Endothelial cell of hepatic sinusoid (primary cell): ENCODE results near the gene CFAP299.

Source experiments
- in situ Hi-C: cut with HindIII; loops from 2 replicates; pipeline ENCODE4 v1.10.0; 2017; ENCODE audit warnings: low sequenced_read_pairs

CFAP299 gene

DNA sequence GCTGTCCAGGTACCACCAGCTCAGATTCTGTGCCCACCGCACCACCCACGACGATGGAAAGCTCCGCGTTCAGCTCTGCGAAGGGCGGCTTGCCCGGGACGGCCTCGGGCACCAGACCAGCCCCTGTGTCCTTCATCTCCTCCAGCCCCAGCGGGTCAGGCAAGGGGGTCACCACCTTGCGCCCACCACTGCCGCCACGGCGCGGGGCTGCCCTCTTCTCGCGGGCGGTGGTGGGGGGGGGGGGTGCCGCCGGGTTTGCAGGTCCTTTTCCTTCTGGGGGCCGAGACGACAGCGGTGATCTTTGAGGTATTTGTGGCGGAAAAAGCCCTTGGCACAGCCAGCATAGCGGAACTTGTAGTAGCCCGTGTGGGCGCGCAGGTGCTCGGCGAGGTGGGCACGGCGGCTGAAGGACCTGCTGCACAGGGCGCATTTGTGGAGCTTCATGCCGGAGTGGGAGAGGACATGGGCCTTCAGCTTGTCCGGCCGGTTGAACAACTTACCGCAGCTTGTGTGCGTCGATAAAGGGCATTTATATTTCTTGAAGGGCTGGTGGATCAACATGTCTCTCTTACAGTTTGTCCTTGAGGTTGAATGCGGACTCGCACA lies 50.9 kb downstream of the CFAP299 start:
- in situ Hi-C loops: no loop called here

DNA sequence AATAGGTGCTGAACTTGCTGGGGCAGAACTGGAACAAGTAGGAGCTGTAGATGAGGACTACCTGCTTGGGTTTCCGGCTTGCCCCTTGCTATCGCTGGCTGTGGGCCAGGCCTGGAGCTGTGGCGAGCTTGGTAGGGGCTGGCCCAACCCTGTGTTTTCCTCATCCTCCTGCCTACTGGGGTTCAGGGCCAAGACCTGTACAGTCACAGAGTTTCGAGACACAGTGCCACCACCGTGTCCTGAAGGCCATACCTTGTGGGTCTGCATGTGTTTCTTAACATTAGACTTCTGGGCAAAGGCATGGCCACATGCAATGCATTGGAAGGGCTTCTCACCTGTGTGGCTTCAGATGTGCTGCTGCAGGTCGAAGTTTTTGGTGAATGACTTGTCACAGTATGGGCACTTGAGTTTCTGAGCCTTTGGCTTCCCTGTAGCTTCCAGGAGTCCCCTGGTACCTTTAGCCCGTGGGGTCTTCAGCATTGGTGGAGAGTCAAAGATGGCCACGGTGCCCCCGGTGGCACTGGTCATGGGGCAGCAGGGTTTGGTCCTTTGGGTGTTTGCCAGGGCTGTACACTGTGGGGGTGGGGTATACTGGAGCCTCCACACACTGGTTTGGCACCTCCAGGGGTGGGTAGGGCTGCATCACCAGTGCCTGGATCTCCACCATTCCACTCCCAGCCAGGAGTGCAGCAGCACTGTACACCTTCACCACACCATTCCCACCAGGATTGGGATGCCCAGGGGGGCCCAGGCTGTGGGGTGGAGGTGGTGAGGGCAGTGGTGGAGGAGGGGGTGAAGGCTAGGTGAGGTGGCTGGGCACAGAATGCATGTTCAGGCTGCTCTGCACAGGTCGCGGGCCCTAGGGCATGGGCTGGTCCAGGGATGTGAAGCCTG lies 52.1 kb downstream of the CFAP299 start:
- in situ Hi-C loops: no loop called here

DNA sequence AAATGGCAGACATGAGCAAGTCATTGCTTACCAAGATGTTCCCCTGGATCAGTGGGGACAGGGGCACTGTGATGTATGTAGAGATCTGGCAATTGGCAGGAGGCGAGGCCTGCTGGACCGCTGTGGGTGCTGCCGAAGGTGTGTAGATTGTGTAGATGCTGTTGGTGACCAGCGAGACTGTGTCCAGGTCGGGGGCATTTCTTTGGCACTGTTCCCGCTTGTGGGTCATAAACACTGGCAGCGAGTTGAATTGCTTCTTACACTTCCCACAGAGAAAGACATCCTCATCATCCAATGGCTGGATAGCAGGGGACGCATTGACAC lies 52.7 kb downstream of the CFAP299 start:
- in situ Hi-C loops: no loop called here

DNA sequence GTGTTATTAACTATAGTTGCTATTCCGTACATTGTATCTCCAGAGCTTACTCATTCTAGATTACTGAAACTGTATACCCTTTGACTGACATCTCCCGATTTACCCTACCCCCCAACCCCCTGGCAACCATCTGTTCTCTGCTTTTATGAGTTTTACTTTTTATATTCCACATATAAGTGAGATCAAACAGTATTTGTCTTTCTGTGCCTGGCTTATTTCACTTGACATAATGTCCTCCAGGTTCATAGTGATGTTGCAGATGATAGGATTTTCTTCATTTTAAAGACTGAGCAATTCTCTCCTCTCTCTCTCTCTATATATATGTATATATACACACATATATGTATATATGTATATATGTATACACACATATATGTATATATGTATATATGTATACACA lies 54.6 kb downstream of the CFAP299 start:
- in situ Hi-C loops: no loop called here

DNA sequence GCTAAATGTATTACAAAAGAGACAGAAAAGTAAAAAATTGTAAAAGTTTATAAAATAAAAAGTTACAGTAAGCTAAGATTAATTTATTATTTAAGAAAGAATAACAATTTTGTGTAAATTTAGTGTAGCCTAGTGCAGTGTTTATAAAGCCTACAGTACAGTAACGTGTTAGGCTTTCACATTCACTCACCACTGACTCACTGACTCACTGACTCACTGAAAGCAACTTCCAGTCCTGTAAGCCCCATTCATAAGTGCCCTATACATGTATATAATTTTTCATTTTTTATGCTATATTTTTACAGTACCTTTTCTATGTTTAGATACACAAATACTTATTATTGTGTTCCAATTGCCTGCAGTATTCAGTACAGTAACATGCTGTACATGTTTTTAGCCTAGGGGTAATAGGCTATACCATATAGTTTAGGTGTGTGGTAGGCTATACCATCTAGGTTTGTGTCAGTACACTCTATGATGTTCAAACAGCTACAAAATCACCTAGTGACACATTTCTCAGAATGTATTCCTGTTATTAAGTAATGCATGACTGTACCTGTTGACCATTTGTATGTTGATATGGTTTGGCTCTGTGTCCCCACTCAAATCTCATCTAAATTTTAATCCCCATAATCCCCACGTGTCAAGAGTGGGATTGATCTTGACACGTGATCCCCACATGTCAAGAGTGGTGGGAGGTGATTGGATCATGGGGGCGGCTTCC lies 57.9 kb downstream of the CFAP299 start:
- in situ Hi-C loops: no loop called here

DNA sequence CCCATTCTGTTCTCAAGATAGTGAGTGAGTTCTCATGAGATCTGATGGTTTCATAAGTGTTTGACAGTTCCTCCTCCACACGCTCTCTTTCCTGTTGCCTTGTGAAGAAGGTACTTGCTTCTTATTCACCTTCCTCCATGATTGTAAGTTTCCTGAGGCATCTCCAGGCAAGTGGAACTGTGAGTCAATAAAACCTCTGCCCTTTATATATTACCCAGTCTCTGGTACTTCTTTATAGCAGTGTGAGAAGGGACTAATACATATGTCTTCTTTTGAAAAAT lies 58.4 kb downstream of the CFAP299 start:
- in situ Hi-C loops: no loop called here

DNA sequence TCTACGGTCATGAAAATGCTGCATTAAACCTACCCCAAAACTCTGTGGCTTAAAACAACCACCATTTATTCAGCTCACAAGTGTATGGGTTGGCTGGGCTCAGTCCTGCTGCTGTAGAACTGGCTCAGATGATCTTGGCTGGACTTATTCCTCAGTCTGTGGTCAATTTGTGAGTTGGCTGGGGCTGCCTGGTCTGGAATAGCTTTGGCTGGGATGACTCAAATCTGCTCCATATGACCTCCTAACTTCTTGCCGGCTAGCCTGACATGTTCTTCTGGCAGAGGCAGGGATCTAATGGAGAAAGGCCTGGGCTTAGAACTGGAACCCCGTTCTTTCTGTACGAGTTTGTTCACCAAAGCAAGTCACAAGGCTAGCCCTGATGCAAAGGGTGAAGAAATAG lies 71.7 kb downstream of the CFAP299 start:
- in situ Hi-C loops: no loop called here

DNA sequence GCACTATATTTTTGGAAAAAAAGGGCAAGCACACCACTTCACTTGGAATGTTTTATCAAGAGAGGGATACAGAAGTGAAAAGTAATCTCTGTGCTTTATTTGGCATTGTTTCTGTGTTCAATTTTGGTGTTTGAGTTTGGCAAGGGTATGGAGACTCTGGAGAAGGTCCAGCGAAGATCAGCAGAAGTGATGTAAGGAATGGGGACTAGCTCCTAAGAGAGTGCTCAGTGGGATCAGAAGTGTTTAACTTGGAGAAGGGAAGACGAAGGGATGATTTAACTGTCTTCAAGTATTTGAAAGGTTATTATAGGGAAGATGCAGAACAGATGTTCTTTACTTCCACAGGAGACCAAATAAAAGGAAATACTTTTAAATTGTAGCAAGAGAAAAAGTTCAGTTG lies 74.3 kb downstream of the CFAP299 start:
- in situ Hi-C loops: no loop called here

DNA sequence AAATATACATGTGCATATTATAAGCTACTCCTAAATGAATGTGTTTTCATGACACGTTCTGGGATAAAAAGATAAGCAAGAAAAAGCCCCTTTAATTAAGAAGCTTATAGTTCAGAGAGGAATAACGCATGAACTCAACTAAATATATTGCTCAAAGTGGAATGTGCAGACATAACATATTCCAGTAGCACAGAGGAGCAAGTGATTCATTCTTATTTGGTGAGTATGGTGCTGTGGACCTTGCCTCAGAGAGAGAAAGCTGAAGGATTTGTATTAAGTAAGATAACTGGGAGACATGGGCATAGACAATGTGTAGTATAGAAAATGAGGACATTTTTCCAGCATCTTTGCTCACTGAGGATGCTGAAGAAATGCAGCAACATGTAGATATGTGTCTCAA lies 76.8 kb downstream of the CFAP299 start:
- in situ Hi-C loops: no loop called here

DNA sequence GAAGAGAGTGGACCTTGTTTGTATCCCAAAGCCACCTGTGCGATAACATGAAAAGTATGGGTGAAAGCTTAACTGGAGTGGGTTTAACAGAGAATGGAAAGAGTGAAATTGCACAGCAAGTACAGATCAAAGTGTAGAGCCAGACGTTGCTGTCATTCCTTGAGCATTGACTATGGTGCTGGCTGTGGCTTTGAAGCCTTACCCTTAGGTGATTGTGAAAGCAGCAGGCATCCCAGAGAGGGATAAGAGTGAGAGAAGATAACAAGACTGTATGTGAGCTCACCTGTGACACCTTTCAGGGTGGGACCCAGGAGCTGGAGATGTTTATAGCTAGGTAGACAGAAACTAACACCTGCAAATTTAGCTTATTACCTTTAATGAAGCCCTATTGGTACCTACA lies 77.6 kb downstream of the CFAP299 start:
- in situ Hi-C loops: no loop called here

DNA sequence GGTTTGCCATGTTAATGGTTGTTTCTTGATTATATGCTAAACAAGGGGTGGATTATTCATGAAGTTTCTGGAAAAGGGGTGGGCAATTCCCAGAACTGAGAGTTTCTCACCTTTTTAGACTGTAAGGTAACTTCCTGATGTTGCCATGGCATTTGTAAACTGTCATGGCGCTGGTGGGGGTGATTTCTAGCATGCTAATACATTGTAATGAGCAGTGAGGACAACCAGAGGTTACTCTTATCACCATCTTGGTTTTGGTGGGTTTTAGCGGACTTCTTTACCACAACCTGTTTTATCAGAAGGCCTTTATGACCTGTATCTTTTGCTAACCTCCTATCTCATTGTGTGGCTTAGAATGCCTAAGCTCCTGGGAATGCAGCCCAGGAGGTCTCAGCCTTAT lies 81.5 kb downstream of the CFAP299 start:
- in situ Hi-C loops: no loop called here

DNA sequence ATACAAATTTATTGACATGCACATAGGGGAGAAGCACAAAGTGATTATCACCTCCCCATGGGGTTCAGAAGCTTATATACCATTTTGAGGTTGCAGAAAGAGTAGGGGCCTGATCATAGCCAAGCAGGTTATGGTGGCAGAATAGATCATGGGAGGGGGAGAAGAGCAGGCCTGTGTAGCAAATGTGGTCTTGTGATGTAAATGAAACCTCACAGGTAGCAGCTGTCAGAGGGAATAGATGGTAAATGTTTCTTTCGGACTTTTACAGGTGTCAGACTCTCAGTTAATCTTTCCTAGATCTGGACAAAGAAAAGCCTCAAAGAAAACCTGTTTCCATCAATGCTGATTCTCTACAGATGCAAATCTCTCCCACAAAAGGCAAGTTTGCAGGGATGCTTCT lies 84.4 kb downstream of the CFAP299 start:
- in situ Hi-C loops: no loop called here

DNA sequence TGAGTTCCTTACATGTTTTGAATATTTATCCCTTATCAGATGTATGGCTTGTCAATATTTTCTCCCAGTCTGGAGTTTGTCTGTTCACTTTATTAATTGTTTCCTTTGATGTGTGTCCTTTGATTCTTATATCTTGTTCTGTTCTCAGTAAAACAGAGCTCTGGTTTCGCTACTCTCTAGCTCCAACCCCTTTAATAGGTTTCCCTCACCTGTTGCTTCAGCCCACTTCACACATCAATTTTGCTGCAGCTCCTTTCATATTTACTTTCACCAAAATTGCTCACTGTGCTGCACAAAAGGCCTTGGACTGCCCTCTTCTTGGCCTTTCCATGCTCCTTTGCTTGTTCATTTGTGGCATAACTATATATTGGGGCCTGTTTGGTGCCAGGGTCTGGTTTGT lies 85.1 kb downstream of the CFAP299 start:
- in situ Hi-C loops: no loop called here

DNA sequence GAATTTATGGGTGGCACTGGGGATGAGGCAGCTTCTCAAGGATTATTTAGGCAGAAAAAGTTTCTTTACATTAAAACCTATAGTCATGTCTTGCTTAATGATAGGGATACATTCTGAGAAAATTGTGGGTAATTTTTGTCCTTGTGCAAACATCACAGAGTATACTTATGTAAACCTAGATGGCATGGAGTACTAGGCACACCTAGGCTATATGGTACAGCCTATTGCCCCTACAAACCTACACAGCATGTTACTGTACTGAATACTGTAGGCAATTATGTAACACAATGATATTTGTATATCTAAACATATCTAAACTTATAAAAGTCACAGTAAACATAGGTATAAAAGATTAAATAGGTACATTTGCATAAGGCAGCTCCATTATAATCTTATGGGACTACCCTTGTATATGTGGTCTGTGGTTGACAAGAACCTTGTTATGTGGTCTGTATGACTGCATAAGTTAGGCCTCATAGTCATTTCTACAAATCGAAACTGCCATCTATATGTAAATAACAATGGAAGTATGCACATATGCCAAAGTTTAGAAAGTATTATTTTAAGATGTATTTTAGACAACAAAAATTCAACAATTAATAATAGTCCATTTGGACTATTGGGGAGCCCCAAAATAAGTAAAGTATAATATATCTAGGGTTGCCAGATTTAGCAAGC lies 87.3 kb downstream of the CFAP299 start:
- in situ Hi-C loops: no loop called here

DNA sequence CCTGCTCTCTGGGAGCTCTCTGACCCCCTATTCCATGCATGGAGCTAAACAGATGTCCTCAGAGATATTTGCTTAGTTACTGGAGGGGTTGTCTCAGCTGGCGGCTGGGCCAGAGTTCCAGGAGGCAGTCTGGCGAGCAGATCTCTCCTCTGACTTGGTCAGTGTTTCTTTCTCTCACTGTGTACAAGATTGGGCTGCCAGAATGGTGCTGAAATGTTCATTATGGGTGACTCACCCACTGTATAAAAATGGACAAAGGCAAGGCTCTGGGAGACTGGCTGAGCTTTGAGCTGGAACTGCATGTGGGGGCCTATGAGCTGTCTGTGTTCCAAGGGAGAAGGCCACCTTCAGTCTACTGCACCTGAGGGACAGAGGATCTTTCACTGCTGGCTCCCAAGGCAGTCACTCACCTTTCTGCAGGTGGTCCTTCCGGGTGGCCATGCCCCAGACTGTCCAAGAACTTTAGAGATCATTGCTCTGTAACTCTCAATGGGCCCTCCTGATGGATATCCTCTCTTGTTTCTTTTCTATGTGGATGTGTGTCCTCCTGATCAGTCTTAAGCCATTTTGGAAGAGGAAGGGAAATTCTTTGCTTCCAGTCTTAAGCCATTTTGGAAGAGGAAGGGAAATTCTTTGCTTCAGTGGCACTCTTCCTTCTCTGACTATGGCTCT lies 88.2 kb downstream of the CFAP299 start:
- in situ Hi-C loops: no loop called here

DNA sequence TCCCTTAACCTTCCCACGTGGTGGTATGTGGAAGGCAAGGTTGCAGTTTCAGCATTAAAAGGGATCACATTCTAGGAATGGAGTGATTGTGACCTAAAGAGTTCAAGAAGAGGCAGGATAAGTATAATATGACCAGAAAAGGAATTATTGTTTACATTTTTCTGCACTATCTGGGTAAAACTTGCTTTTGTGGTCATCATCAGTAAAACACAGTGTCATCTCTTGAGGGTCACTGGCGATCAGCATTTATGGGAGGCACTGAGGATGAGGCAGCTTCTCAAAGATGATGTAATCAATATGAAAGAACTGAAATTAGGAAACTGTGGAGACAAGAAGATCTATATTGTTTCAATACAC lies 88.7 kb downstream of the CFAP299 start:
- in situ Hi-C loops: no loop called here

DNA sequence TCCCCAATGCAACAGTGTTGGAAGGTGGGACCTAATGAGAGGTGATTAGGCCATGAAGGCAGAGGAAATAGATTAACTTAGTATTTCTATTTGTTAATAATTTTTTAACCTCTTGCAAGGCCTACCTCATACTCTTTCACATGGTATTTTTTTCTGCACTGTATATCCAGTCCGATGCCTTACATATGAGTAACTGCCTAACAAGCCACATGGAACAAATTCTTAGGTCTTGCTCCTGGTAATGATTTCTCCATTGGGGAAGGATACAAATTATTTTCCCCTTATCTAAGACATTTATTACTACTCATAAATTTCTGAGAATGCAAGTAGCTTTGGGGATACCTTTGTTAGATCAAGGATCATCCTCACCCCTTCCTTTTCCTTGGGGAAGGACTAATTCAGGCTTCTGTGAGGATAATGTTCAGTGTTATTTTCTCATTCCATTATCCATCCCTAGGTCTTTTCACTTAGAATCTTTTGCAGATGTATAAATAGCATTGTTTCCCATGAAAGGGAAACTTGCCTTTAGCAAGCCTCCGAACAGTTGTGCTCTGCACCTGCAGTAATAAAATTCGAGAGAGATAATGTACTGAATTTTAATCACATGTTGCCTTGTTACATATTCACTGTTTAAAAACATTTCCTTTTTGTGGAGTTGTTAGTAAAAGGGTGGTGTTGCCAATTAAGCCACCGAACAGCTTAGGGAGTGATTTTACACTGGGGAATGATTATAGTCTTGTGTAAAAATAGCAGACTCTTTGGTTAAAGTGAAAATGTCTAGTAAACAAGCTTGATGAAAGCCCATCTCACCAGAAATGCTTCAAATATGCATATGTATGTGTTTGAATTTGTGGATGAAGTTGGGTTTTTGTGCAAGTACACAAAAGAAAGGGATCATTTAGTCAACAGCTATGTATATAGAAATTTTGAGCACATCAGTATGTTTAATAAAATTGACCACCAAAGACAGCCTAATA lies 89.9 kb downstream of the CFAP299 start:
- in situ Hi-C loops: no loop called here

DNA sequence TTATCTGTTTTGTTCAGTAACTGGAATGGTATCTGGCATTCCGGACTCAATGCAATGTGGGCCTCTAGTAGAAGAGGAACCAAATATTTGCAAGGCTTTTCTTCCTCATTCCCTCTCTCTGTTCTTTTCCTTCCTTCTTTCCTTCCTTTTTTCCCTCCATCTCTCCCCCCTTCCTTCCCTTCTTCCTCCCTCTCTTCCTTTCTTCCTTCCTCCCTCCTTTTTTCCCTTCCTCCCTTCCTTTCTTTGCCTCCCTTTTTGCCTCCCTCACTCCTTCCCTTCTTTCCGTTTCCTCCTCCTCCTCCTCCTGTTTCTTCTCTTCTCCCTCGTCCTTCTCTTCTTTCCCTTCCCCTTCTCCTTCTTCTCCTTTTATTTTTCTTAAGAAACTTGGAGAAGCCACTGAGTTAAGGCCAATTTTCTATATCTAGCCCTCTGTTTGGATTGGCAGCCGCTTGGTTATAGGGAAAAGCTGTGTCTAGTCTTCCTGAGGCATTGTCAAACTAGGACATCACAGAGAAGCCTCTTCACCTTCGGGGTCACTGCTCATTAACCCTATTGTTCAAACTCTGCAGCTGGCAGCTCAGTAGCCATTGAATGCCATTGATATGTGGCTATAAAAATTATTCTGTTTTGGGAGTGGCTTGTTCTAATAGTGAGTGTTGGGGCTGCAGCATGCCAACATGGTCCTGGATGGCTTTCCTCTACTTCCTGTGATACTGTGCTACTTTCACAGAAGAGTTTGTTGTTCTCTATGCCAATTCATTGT lies 95.9 kb downstream of the CFAP299 start:
- in situ Hi-C loops: no loop called here

DNA sequence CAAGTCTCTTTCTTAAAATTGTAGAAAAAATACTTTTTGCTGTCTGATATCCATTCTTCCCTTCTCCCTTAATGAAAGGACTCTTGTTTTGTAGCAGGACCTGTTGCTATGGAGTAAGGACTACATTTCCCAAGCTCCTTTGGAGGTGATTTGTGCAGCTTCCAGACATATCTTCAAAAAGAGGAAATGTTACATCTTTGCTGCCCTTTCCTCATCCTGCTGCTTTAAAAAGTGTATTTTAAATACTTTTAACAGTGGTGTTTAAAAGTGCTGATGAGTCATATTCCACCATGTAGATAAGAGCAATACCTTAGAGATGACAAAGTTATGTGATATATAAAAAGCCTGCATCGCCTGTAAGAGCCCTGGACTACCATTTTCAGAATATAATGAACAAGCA lies 98.7 kb downstream of the CFAP299 start:
- in situ Hi-C loops: no loop called here
